ENCODE results near the gene SMOC1. TPM values are rescaled to one million over a fixed set of nuclear protein-coding genes. Genes with fewer than 3 reads are reported as not detected.

The SMOC1 gene
- total RNA-seq, 1 donor from 2014 or later = not detected

DNA sequence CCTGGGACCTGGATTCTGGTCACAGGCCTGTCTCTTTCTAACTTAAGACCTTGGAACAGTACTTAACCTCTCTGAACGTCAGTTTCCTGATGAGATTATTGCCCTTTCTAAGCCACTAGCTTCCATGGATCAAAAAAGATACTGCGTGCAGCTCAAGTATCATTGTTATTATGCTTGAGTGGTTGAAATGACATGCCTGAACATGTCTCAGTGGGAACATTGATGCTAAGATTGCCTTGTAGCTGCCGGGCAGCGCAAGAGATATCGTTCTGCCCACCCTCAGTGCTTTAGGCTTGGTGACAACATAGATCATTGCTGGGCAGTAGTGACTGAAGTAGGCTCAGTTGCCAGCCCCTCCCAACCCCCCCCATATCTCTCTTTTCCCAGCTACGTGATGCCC, 131.9 kb downstream of the SMOC1 start:
- DNase-seq (no peak), ATAC-seq (ENCODE audit: low read depth) (no peak)
- CTCF ChIA-PET = no interaction called here
- H3K27me3 Mint-ChIP-seq = peaks cover 5% of the 10 kb centered on the region
- TF ChIP-seq, protein P1, sequence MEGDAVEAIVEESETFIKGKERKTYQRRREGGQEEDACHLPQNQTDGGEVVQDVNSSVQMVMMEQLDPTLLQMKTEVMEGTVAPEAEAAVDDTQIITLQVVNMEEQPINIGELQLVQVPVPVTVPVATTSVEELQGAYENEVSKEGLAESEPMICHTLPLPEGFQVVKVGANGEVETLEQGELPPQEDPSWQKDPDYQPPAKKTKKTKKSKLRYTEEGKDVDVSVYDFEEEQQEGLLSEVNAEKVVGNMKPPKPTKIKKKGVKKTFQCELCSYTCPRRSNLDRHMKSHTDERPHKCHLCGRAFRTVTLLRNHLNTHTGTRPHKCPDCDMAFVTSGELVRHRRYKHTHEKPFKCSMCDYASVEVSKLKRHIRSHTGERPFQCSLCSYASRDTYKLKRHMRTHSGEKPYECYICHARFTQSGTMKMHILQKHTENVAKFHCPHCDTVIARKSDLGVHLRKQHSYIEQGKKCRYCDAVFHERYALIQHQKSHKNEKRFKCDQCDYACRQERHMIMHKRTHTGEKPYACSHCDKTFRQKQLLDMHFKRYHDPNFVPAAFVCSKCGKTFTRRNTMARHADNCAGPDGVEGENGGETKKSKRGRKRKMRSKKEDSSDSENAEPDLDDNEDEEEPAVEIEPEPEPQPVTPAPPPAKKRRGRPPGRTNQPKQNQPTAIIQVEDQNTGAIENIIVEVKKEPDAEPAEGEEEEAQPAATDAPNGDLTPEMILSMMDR (IDR thresholded peaks at IDR 0.05) = no peak
- no peaks in the 10 kb centered on the region for H3K9me3 Mint-ChIP-seq
- peaks cover 6% of the 10 kb centered on the region for H3K4me1 Mint-ChIP-seq
- intact Hi-C loops (cut with micrococcal nuclease) = no loop called here
- POLR2A ChIA-PET = no interaction called here
- H3K27ac Mint-ChIP-seq = no peak overlapping the region
- no peaks in the 10 kb centered on the region for H3K36me3 Mint-ChIP-seq (ENCODE audit: low read depth)
- H3K4me3 Mint-ChIP-seq = no peak overlapping the region

DNA sequence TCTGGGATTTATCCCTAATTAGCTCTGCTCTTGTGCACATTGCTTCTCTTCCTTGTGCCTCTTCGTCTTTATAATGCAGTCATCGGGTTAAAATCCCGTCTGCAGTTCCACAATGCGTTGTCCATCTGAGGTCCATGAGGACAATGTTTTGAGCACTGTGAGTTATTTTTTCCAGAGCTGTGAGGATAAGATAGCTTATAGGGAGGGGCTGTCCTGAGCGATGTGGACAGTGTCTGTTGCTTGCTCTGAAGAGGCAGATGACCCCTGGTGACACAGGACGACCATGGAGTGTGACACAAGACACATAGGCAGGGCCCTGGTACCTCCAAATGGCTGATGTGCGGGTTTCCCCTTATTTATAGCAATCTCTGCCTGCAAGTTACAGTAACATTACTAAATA, 132.5 kb downstream of the SMOC1 start:
- ATAC-seq (ENCODE audit: low read depth) (no peak), DNase-seq (no peak)
- no peaks in the 10 kb centered on the region for H3K36me3 Mint-ChIP-seq (ENCODE audit: low read depth)
- H3K4me3 Mint-ChIP-seq = no peak overlapping the region
- TF ChIP-seq, protein P1 (IDR thresholded peaks at IDR 0.05) = no peak
- peaks cover 6% of the 10 kb centered on the region for H3K4me1 Mint-ChIP-seq
- no peaks in the 10 kb centered on the region for H3K9me3 Mint-ChIP-seq
- CTCF ChIA-PET = no interaction called here
- peaks cover 5% of the 10 kb centered on the region for H3K27me3 Mint-ChIP-seq
- no peak overlapping the region for H3K27ac Mint-ChIP-seq
- POLR2A ChIA-PET = no interaction called here
- intact Hi-C loops (cut with micrococcal nuclease) = no loop called here

DNA sequence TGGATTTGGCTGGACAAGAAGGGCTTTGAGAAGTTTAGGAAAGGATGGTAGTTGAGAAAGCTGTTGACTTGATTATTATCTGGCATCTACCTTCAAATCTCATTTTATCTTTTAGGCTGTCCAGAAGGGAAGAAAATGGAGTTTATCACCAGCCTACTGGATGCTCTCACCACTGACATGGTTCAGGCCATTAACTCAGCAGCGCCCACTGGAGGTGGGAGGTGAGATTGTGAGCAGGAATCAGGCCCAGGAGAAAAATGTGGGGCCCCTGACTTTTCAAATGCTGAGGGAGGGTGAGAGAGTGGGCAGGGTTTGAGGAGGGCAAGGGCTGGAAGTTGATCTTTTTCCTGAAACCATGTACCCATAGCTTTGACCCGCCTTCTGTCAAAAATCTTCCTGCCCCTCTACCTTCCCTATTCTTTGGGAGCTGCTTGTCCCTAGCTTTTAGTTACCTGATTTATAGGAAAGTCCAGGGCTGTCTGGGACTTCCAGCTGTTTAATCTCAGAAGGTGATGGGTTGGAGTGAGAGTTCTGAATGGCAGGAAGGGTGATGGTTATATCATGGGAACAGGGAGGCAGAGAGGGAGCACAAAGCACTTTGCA, 134.2 kb downstream of the SMOC1 start:
- TF ChIP-seq, protein P1 (IDR thresholded peaks at IDR 0.05) = no peak
- Mint-ChIP-seq H3K4me1 (peaks cover 8% of the 10 kb centered on the region), H3K4me3 (no peak overlapping the region), H3K27me3 (peaks cover 5% of the 10 kb centered on the region), H3K9me3 (no peaks in the 10 kb centered on the region), H3K27ac (no peak overlapping the region), H3K36me3 (ENCODE audit: low read depth) (no peaks in the 10 kb centered on the region)
- intact Hi-C loops (cut with micrococcal nuclease) = no loop called here
- no peak for DNase-seq
- POLR2A ChIA-PET = no interaction called here
- no peak for ATAC-seq (ENCODE audit: low read depth)
- CTCF ChIA-PET = interaction anchor here (1.8 kb wide), 1 partner anchor 195 kb away, joined by 5 read pairs; no protein-coding TSS in a partner anchor

DNA sequence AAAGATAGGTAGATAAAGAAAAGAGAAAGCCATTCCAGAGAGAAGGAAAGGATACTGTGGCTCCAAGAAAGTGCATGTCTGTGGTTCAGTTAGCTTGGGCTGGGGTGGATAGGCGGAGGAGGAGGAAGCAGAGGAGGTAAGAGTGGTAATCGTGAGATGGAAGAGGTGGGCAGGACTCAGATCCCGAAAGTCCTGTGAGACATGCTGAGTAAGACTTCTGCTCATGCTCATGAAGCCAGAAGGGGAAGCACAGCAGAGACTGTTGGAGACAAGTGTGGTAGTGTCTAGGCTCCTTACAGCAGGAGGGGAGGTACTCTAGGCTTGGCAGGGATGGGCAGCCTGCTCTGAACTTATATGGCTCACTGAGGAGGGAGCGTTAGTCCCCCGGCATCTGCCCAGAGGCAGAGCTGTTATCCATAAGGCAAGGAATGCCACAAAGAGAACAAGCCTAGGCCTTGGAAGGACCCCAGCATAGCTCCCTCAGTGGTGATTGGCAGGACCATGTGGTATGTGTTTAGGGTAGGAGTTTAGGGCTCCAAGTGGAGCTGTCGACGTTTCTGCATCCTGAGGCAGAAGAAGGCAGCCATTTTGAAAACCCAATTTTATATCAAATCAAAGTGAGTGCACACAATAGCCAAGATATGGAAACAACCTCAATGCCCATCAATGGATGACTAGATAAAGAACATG, 135.3 kb downstream of the SMOC1 start:
- DNase-seq (no peak), ATAC-seq (ENCODE audit: low read depth) (no peak)
- no peaks in the 10 kb centered on the region for H3K36me3 Mint-ChIP-seq (ENCODE audit: low read depth)
- H3K27ac Mint-ChIP-seq = no peak overlapping the region
- H3K9me3 Mint-ChIP-seq = no peaks in the 10 kb centered on the region
- H3K4me3 Mint-ChIP-seq = no peak overlapping the region
- intact Hi-C loops (cut with micrococcal nuclease) = loop anchor here (1.0 kb wide), 1 partner anchor 28 kb away; no protein-coding TSS in a partner anchor
- peaks cover 8% of the 10 kb centered on the region for H3K4me1 Mint-ChIP-seq
- ChIA-PET CTCF (interaction anchor here (1.0 to 1.8 kb wide), 2 partner anchors 17 to 196 kb away, joined by 3 to 5 read pairs; no protein-coding TSS in a partner anchor), POLR2A (no interaction called here)
- peaks cover 5% of the 10 kb centered on the region for H3K27me3 Mint-ChIP-seq
- TF ChIP-seq, protein P1 (IDR thresholded peaks at IDR 0.05) = no peak

DNA sequence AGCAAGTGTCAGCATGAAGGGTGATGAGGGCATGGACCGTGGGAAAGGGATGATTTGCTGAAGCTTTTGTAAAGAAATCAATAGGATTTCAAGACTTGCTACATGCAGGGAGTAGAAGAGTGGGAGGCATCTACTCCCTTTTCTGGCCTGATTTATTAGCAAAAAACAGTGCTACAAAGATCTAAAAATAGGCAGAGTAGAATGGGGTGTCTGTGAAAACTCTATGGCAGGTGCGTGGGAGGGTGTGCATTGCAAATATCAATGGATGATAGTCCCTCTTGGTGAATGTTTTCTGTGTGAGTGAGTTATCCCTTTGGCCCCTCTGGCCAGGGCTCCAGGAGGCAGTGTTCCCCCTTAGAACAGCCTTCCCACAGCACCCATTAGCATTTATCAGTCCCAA, 139.0 kb downstream of the SMOC1 start:
- CTCF ChIA-PET = no interaction called here
- Mint-ChIP-seq H3K4me1 (peaks cover 8% of the 10 kb centered on the region), H3K27ac (no peak overlapping the region), H3K4me3 (no peak overlapping the region), H3K9me3 (no peaks in the 10 kb centered on the region), H3K27me3 (peaks cover 5% of the 10 kb centered on the region), H3K36me3 (ENCODE audit: low read depth) (no peaks in the 10 kb centered on the region)
- POLR2A ChIA-PET = no interaction called here
- DNase-seq (no peak), ATAC-seq (ENCODE audit: low read depth) (no peak)
- TF ChIP-seq, protein P1 (IDR thresholded peaks at IDR 0.05) = no peak
- intact Hi-C loops (cut with micrococcal nuclease) = no loop called here

Measured in activated B cell treated with CpG ODN at 0.5 μM for 24 hours (primary cell).